GM08714 (cell line): ENCODE results near the gene TESK2.

Experiments used
- H3K4me3 ChIP-seq: fragments of 200-500 bp; sonication (Bioruptor generic); 2 replicates; pipeline ENCODE4 v1.5.1; 2014; ENCODE audit warnings: mild to moderate bottlenecking, low read length, inconsistent platforms
- ZNF274 ChIP-seq: IDR thresholded peaks from 2 replicates; pipeline ENCODE4 v1.6.1; 2012; ENCODE audit warnings: mild to moderate bottlenecking, low read depth, low read length

Gene TESK2

GRCh38 chr1:45465277-45465676, 25.7 kb downstream of the TESK2 start:
- H3K4me3 ChIP-seq, result no peak overlapping the region
- no peak for TF ChIP-seq ZNF274

GRCh38 chr1:45458894-45459293, 32.1 kb downstream of the TESK2 start:
- no peak for TF ChIP-seq ZNF274
- no peak overlapping the region for H3K4me3 ChIP-seq

GRCh38 chr1:45456531-45456930, 34.4 kb downstream of the TESK2 start:
- H3K4me3 ChIP-seq, result no peak overlapping the region
- TF ChIP-seq ZNF274, result no peak

- no peak overlapping the region for H3K4me3 ChIP-seq
- TF ChIP-seq ZNF274, result no peak
Measured at GRCh38 chr1:45455162-45455561, 35.8 kb downstream of the TESK2 start.

- no peak overlapping the region for H3K4me3 ChIP-seq
- TF ChIP-seq ZNF274, result no peak
Measured at GRCh38 chr1:45454464-45454863, 36.5 kb downstream of the TESK2 start.

GRCh38 chr1:45452503-45452902, 38.5 kb downstream of the TESK2 start:
- no peak for TF ChIP-seq ZNF274
- no peak overlapping the region for H3K4me3 ChIP-seq

- no peak for TF ChIP-seq ZNF274
- H3K4me3 ChIP-seq, result no peak overlapping the region
Measured at GRCh38 chr1:45448357-45448756, 42.6 kb downstream of the TESK2 start.

- TF ChIP-seq ZNF274, result no peak
- H3K4me3 ChIP-seq, result no peak overlapping the region
Measured at GRCh38 chr1:45446950-45447672, 43.9 kb downstream of the TESK2 start.

GRCh38 chr1:45446530-45446929, 44.4 kb downstream of the TESK2 start:
- H3K4me3 ChIP-seq, result no peak overlapping the region
- no peak for TF ChIP-seq ZNF274

GRCh38 chr1:45444609-45445131, 46.3 kb downstream of the TESK2 start:
- H3K4me3 ChIP-seq, result no peak overlapping the region
- no peak for TF ChIP-seq ZNF274

- TF ChIP-seq ZNF274, result no peak
- H3K4me3 ChIP-seq, result no peak overlapping the region
Measured at GRCh38 chr1:45443580-45444446, 47.1 kb downstream of the TESK2 start.

GRCh38 chr1:45442272-45442671, 48.7 kb downstream of the TESK2 start:
- H3K4me3 ChIP-seq, result no peak overlapping the region
- TF ChIP-seq ZNF274, result no peak

- TF ChIP-seq ZNF274, result no peak
- no peak overlapping the region for H3K4me3 ChIP-seq
Measured at GRCh38 chr1:45437323-45437722, 53.6 kb downstream of the TESK2 start.

GRCh38 chr1:45430490-45430889, 60.5 kb downstream of the TESK2 start:
- no peak overlapping the region for H3K4me3 ChIP-seq
- TF ChIP-seq ZNF274, result no peak
